ENCODE data around the gene DCBLD2. TPM values are rescaled to one million over a fixed set of nuclear protein-coding genes. Genes with fewer than 3 reads are reported as not detected.
A peak's percentile ranks its signal among the peaks of the same experiment; 100 is the strongest.

DCBLD2 gene
- total and polyA plus RNA-seq, 2 of the 13 experiments (the other 11 are each of a cell fraction or from before 2014, with no cell fraction given) = 43.8 to 56.9 TPM

DNA sequence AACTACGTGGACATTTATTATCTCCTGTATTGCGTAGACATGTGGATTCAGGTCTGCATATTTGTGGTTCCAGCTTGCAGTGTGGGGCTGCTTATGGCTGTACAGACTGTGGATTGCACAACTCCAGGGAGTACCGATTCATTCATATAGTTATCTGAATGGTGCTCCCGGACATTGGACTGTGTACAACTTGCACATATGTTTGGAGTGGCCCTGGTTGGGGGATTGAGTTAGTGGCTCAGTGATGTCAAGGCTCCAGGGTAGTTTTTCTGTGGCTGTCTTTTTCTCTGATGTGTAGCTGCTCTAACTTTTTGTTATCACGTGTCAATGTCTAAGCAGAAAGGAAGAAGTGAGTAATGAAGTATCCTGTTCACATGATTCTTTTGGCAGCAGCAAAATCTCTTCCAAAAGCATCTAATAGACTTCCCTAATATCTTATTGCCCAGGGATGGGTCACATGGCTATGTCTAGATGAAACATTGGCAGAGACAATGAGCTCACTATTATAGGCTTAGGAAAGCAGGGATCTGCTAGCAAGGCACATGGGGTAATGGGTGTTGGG, 122.6 kb downstream of the DCBLD2 start (continued):
- peak; percentile 53; the same call in 1 of the 2 replicates for TF ChIP-seq RERE (CRISPR knock-in tag; IDR thresholded peaks at IDR 0.05; ENCODE audit: low read depth)
- peak; percentile 75; the same call in 1 of the 2 replicates for TF ChIP-seq ZBTB7B (CRISPR knock-in tag; IDR thresholded peaks at IDR 0.05)
- TF ChIP-seq ZNF383 (CRISPR knock-in tag; IDR thresholded peaks at IDR 0.05; ENCODE audit: borderline replicate concordance) = no peak
- peak; percentile 45 for TF ChIP-seq CCAR2 (optimal IDR thresholded peaks at IDR 0.05; ENCODE audit: low read depth, low read length)
- TF ChIP-seq ZBTB3 (CRISPR knock-in tag; IDR thresholded peaks at IDR 0.05; ENCODE audit: borderline replicate concordance, low read depth) = no peak
- TF ChIP-seq ZBTB39 (CRISPR knock-in tag; IDR thresholded peaks at IDR 0.05) = peak; percentile 99
- TF ChIP-seq, protein P1, sequence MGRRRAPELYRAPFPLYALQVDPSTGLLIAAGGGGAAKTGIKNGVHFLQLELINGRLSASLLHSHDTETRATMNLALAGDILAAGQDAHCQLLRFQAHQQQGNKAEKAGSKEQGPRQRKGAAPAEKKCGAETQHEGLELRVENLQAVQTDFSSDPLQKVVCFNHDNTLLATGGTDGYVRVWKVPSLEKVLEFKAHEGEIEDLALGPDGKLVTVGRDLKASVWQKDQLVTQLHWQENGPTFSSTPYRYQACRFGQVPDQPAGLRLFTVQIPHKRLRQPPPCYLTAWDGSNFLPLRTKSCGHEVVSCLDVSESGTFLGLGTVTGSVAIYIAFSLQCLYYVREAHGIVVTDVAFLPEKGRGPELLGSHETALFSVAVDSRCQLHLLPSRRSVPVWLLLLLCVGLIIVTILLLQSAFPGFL (CRISPR knock-in tag; IDR thresholded peaks at IDR 0.05) = no peak
- TF ChIP-seq ATF1 (CRISPR knock-in tag; IDR thresholded peaks at IDR 0.05) = peak; percentile 73
- peak; percentile 78; the same call in 1 of the 2 replicates for TF ChIP-seq RCOR2 (CRISPR knock-in tag; IDR thresholded peaks at IDR 0.05)
- TF ChIP-seq NR2C2 (CRISPR knock-in tag; IDR thresholded peaks at IDR 0.05; ENCODE audit: borderline replicate concordance) = peak; percentile 38; the same call in 1 of the 2 replicates
- peak; percentile 5 to 61; a peak in 1 of 4 replicates for TF ChIP-seq NR2F1 (CRISPR knock-in tag; IDR thresholded peaks at IDR 0.05)
- TF ChIP-seq NCOA1 (CRISPR knock-in tag; IDR thresholded peaks at IDR 0.05) = no peak
- TF ChIP-seq ZNF674 (CRISPR knock-in tag; IDR thresholded peaks at IDR 0.05; ENCODE audit: low read depth) = no peak
- TF ChIP-seq ZNF816 (CRISPR knock-in tag; IDR thresholded peaks at IDR 0.05; ENCODE audit: borderline replicate concordance) = peak; percentile 60; the same call in 1 of the 2 replicates
- no peak for TF ChIP-seq ZNF282 (IDR thresholded peaks at IDR 0.05; ENCODE audit: partially characterized antibody)
- peak; percentile 85 for TF ChIP-seq ZSCAN9 (CRISPR knock-in tag; IDR thresholded peaks at IDR 0.05; ENCODE audit: borderline replicate concordance)
- TF ChIP-seq CREM (IDR thresholded peaks at IDR 0.05) = peak; percentile 75; the same call in 1 of the 2 replicates
- no peak for TF ChIP-seq CREM (CRISPR knock-in tag; IDR thresholded peaks at IDR 0.05)
- peak; percentile 53; the same call in 1 of the 2 replicates for TF ChIP-seq KDM6A (CRISPR knock-in tag; IDR thresholded peaks at IDR 0.05; ENCODE audit: low read depth)
- TF ChIP-seq ATRX (CRISPR knock-in tag; IDR thresholded peaks at IDR 0.05; ENCODE audit: borderline replicate concordance) = no peak
- TF ChIP-seq SMAD9 (CRISPR knock-in tag; IDR thresholded peaks at IDR 0.05) = no peak

Data from HepG2 (cell line).